ENCODE results near the gene FOXP2. TPM values are rescaled to one million over a fixed set of nuclear protein-coding genes. Genes with fewer than 3 reads are reported as not detected.

FOXP2 gene
- total RNA-seq, 1 donor from 2014 or later, result not detected

DNA sequence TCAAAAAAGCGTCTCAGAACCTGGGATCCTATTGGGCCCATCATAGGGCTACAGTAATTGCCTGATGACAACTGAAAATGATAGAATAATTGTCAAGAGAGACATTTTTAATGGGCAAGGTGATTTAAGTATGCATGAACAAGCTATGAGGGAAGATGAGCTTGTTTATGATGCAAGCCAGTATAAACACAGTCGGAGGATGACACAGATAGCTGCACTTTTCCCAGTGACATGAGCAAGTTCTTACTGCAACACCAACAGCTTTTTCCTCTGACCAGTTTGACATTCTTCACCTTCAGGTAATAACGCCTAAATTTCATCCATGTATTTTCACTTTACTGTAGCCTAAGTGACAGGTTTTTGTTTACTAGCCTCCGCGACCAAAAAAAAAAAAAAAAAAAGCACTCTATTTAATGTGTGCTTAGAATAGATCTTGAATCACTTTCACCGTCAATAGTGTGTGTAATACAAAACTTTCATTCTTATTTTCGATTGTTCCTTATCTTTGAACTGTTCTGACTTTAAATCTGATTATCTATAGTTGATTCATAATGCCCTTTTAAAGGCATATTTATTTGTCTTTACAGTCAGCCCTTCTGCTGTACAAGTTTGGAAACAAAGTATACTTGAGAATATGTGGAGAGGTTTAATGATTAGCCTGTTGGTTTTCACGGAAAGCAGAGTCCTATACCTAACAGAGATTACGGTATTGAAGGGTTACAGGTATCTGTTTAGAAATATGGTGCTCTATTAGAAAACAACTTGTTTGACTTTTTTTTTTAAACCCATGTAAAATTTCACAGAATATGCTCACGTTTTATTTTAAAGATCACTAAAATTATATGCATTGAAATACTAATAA lies 1.7 kb downstream of the FOXP2 start:
- Mint-ChIP-seq H3K4me1 (no peaks in the 10 kb centered on the region), H3K36me3 (ENCODE audit: low read depth) (no peaks in the 10 kb centered on the region), H3K27ac (no peak overlapping the region), H3K9me3 (no peaks in the 10 kb centered on the region), H3K4me3 (no peak overlapping the region), H3K27me3 (no peaks in the 10 kb centered on the region)
- intact Hi-C loops (cut with micrococcal nuclease), result no loop called here
- CTCF ChIA-PET, result no interaction called here
- ATAC-seq (ENCODE audit: low read depth) (no peak), DNase-seq (no peak)
- no peak for TF ChIP-seq CTCF (IDR thresholded peaks at IDR 0.05)
- POLR2A ChIA-PET, result interaction anchor here (0.6 kb wide), 1 partner anchor 18 kb away, joined by 4 read pairs; no protein-coding TSS in a partner anchor

- Mint-ChIP-seq H3K27ac (no peak overlapping the region), H3K36me3 (ENCODE audit: low read depth) (no peaks in the 10 kb centered on the region), H3K27me3 (no peaks in the 10 kb centered on the region), H3K4me1 (no peaks in the 10 kb centered on the region), H3K9me3 (no peaks in the 10 kb centered on the region), H3K4me3 (no peak overlapping the region)
- ATAC-seq (ENCODE audit: low read depth) (no peak), DNase-seq (no peak)
- ChIA-PET CTCF (no interaction called here), POLR2A (no interaction called here)
- no peak for TF ChIP-seq CTCF (IDR thresholded peaks at IDR 0.05)
- intact Hi-C loops (cut with micrococcal nuclease), result no loop called here
Measured at GRCh38 chr7:114417290-114417689, 2.7 kb downstream of the FOXP2 start.

DNA sequence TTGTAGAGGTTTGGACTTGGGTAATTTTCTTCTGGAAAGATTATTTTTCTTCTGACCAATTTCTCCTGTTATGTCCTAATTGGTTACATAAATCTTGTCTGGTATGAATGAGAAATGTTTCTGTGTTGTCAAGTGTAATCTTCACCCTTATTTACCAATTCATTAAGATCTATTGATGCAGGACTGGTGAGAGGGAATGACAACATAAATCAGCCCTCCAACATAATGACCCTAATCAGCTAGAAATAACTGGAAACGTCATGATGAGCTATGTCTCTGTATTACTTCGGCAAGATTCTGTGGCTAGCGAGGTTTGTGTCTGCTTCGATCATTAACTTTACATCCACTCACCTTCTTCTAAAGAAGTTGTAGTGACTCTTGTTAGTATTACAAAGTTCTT lies 3.5 kb downstream of the FOXP2 start:
- H3K27me3 Mint-ChIP-seq, result no peaks in the 10 kb centered on the region
- DNase-seq (no peak), ATAC-seq (ENCODE audit: low read depth) (no peak)
- H3K27ac Mint-ChIP-seq, result no peak overlapping the region
- TF ChIP-seq CTCF (IDR thresholded peaks at IDR 0.05), result no peak
- H3K4me3 Mint-ChIP-seq, result no peak overlapping the region
- POLR2A ChIA-PET, result no interaction called here
- intact Hi-C loops (cut with micrococcal nuclease), result no loop called here
- no peaks in the 10 kb centered on the region for H3K36me3 Mint-ChIP-seq (ENCODE audit: low read depth)
- H3K4me1 Mint-ChIP-seq, result no peaks in the 10 kb centered on the region
- CTCF ChIA-PET, result no interaction called here
- no peaks in the 10 kb centered on the region for H3K9me3 Mint-ChIP-seq

DNA sequence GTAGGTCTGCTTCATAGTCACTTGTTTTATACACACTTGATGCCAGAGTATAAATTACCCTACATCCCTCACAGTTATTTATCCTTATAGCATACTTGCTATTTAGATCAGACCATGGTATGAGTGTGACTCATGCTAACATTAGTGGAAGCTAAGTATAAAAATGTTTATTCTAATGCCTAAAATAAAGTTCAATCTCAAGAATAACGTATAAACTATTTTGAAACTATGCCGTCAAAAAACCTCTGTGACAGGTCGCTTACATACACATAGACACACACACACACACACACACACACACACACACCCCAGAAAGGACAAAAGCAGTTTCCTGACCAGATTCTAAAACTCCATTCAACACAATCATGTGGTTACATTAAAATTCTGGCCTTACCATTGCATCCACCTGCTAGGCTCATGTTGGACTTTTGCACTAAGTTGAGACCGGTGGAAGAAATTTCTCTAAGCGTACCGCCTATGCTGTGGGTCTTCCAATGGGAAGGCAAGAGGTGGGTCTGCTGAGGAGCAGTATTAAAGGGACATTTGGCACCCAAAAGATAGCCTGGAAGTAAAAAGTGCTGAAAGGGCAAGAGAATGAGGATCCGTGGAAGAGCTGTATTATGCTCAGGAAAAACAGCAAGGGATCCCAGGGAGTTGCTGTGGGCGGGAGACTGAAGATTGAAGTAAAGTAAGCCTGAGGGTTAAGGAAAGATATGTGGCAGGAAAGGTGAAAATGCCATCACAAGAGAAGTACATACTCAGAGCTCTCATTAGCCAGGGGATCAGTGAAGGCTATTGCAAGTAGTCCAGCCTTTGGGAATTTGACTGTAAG lies 5.0 kb downstream of the FOXP2 start:
- Mint-ChIP-seq H3K9me3 (no peaks in the 10 kb centered on the region), H3K27ac (no peak overlapping the region), H3K4me3 (no peak overlapping the region), H3K36me3 (ENCODE audit: low read depth) (no peaks in the 10 kb centered on the region), H3K4me1 (no peaks in the 10 kb centered on the region), H3K27me3 (no peaks in the 10 kb centered on the region)
- POLR2A ChIA-PET, result no interaction called here
- ATAC-seq (ENCODE audit: low read depth) (no peak), DNase-seq (no peak)
- CTCF ChIA-PET, result no interaction called here
- intact Hi-C loops (cut with micrococcal nuclease), result no loop called here
- no peak for TF ChIP-seq CTCF (IDR thresholded peaks at IDR 0.05)

All from activated B cell treated with CpG ODN at 0.5 μM for 24 hours (primary cell).